HG03196 (cell line): ENCODE measurements around the gene TVP23A.
A peak's percentile ranks its signal among the peaks of the same experiment; 100 is the strongest.
"Not testable (repeated sequence)": the region's sequence is repeated elsewhere in the genome, so short reads cannot be mapped to it uniquely, and the experiment has no call there.

Experiments
- ATAC-seq: cut with Tn5 transposase; IDR thresholded peaks from one replicate; pipeline ENCODE4 v1.9.1; 2021; ENCODE audit not compliant: unreplicated experiment

The TVP23A gene

DNA sequence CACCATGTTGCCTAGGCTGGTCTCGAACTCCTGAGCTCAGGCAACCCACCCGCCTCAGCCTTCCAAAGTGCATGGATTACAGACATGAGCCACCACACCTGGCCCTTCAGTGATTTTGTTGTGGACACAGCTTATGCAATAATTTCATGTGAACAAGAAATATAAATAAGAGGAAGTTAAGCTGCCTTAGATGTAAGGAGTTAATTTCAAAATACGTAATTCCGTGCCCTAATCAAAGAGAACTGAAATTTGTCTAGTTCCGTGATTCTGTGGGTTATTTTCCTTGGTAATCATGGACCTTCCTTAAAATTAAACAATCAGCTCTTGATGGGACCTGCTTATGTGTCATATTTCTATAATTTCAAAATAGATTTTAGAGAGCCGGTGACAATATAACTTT, 11.9 kb downstream of the TVP23A start:
- no peak for ATAC-seq

GRCh38 chr16:10805334-10805733, 13.3 kb downstream of the TVP23A start:
- no peak for ATAC-seq

DNA sequence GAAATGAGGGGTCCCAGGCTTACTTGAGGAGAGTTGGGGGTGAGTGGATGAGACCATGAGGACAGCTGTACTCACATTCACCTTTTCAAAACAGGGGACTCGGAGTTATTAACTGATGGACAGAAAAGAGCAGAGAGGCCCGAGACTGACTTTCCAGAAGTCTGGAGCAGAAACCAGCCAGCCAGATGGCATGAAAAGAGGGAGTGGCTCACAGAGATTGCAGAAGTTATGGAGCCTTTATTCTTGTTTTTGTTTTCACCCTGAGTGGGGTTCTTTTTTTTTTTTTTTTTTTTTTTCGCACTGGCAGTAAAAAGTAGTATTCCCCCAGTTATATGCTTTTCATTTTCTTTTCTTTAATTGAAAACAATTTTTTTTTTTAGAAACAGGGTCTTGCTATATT, 18.9 kb downstream of the TVP23A start:
- ATAC-seq, result no peak

GRCh38 chr16:10791048-10791447, 27.5 kb downstream of the TVP23A start:
- ATAC-seq, result no peak

DNA sequence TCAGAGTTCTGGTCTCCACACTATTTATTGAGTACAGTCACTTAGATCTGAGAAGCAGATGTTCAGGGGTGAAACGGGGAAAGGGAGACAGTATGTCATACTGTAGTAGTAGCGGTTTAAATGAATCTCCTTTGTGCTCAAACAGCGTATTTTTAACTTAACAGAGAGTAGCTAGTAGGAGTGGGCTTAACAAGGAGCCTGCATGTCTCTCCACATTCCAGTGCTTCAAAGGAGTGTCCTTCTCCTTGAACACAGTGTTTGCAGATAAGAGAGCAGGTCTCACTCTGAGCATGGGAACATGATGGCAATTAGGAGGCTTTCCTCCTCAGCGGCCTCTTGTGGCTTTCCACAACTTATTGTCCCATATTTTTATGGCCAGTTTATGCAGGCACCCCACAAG, 30.0 kb downstream of the TVP23A start:
- not testable (repeated sequence) for ATAC-seq

- ATAC-seq, result no peak
These were observed 31.3 kb downstream of the TVP23A start for GRCh38 chr16:10787304-10787703.

DNA sequence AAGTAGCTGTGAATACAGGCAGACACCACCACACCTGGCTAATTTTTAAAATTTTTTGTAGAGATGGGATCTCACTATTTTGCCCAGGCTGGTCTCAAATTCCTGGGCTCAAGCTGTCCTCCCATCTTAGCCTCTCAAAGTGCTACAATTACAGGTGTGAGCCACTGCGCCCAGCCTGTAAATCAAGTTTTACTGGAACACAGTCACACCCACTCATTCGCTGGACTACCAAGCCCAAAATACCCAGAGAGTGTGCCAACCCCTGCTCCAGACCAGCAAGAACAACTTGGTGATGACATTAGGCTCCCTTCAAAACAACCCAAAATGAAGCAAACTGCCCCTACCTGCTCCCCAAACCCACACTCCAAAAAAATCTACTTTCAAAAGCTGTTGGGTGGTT, 36.0 kb downstream of the TVP23A start:
- ATAC-seq, result no peak

GRCh38 chr16:10780628-10781027, 38.0 kb downstream of the TVP23A start:
- ATAC-seq, result no peak

GRCh38 chr16:10779908-10780307, 38.7 kb downstream of the TVP23A start:
- not testable (repeated sequence) for ATAC-seq

DNA sequence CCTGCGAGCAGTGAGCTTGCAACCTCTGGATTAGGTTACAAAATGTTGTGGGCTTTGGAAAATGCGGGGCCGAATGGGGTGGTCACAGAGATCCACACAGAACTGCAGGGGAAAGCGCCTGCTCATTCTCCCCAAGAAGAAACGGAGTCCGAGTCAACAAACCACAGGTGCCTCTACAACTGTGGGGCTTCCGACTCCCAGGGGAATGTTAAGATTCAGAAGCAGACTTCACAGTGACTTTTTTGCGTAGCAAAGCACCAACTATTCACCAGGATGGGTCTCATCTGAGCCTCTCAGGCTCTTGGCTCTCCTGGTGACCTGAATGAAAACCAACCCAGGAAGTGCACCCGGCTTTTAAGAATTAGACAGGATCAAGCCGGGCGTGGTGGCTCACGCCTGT, 41.2 kb downstream of the TVP23A start:
- no peak for ATAC-seq

DNA sequence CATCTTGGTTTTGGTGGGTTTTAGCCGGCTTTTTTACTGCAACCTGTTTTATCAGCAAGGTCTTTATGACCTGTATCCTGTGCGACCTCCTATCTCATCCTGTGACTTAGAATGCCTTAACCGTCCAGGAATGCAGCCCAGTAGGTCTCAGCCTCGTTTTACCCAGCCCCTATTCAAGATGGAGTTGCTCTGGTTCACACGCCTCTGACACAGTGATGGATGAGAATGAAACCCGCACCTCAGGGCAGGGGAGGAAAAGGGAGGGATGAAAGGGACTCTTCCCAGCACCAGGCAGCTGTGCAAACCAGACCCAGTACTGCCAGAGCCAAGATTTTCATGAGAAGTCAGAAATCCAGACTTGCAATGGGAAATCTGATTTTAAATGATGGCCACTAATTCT, 41.7 kb downstream of the TVP23A start:
- ATAC-seq, result not testable (repeated sequence)

GRCh38 chr16:10776280-10776679, 42.3 kb downstream of the TVP23A start:
- ATAC-seq, result peak; percentile 74

DNA sequence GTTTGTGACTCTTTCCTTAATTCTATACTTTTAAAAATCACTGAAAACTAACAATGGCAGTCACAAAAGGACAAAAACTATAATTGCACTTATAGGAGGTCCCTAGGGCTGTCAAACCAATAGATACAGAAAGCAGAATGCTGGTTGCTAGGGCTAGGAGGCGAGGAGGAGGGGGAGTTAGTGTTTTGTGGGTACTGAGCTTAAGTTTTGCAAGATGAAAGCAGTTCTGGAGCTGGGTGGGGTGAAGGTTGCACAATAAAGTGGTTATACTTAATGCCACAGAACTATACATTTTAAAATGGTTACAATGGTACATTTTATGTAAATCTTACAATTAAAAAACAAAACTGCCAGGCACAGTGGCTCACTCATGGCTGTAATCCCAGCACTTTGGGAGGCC, 47.7 kb downstream of the TVP23A start:
- ATAC-seq, result no peak

DNA sequence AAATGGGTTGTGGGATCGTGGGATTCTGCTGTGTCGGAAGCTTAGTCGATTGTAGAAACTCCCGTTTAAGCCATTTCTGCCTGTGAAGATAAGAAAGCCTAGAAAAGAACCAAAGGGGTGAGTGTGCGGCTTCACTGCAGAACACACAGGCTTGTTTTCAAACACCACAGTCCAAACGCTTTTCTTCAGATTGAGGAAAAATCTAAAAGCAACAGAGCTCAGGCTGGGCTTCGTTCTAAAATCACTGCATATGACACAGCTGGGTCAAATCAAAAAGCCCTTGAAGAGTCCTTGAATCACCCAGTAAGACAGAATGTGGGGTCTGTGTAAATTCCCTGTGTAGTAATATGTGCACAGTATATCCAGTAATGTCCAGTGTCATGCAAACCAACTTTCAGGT, 49.2 kb downstream of the TVP23A start:
- ATAC-seq, result no peak

DNA sequence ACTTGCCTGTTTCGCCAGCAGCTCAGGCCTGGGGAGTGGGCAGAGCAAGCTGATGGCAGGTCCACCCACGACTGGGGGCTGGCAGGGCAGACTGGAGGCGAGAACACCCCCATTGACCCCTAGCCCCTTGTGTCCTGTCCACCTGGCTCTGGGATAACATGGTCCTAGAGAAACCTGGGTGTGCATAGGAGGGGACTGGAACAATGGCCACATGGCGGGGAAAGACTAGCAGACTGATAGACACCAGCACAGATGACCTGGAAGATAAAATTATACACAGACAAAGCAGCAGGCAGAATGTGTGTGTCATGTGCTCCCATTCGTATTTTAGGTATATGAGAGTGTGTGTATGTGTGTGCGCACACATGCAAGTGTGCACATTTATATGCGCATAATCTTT, 51.5 kb downstream of the TVP23A start:
- ATAC-seq, result no peak

DNA sequence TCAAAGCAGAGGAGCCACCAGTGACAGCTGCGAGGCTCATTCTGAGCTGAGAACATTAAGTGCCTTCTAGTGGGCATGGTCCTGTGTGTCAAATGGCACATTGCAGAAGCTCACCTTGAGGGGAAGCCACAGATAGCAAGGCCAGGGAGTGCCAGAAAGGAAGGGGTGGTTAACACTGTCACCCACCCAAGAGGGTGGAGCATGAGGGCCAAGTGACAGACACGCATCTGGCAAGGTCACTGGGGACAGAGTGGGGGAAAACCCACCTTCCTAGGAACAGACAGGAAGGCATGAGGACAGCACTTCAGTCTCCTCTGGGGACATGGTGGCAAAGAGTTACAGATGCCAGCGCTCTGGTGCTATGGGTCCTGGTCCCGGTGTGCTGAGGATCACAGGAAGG, 52.8 kb downstream of the TVP23A start:
- ATAC-seq, result peak; percentile 58

GRCh38 chr16:10763456-10763855, 55.1 kb downstream of the TVP23A start:
- ATAC-seq, result no peak

GRCh38 chr16:10762336-10763016, 56.1 kb downstream of the TVP23A start:
- no peak for ATAC-seq

- no peak for ATAC-seq
These were observed 57.2 kb downstream of the TVP23A start for GRCh38 chr16:10761373-10761772.

GRCh38 chr16:10760858-10761257, 57.7 kb downstream of the TVP23A start:
- ATAC-seq, result no peak

DNA sequence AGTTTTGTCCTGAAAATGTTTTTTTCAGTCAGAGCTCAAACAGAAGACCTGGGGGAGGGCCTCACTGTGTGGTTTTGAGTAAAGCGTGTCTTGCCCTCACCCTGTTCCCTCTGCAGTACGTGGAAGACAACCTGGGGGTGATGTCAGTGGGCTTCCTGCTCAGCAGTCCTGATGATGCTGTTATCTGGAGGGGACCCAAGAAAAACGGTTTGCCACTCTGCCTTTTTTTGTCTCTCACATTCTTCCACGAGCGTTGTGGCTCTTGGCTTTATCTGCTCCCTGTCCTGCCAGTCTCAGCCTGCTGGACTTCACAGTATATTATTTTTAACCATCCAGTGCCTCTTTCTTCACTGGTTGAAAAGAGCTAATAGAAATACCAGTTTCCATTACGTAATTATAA, 62.0 kb downstream of the TVP23A start:
- ATAC-seq, result no peak

GRCh38 chr16:10754941-10755340, 63.7 kb downstream of the TVP23A start:
- no peak for ATAC-seq

- ATAC-seq, result no peak
These were observed 64.9 kb downstream of the TVP23A start for GRCh38 chr16:10753670-10754069.
